Liver (tissue), 9 donors: ENCODE measurements around the gene PLK3. TPM values are rescaled to one million over a fixed set of nuclear protein-coding genes. Genes with fewer than 3 reads are reported as not detected.
"Not testable (repeated sequence)": the region's sequence is repeated elsewhere in the genome, so short reads cannot be mapped to it uniquely, and the experiment has no call there.

Experiments
- DNase-seq: peaks from one replicate; pipeline ENCODE4 v3.0.0-alpha.2; 2017; ENCODE audit warnings: low spot score
- H3K27ac ChIP-seq, 2 donors: one replicate each; pipeline ENCODE4 v1.7.0; 2013; ENCODE audit warnings: inconsistent platforms in 2 of 2, low read length in 2 of 2, control low read depth in 1 of 2, low read depth in 1 of 2, mild to moderate bottlenecking in 1 of 2
- H3K27me3 ChIP-seq, 4 donors: one replicate each; pipeline versions ENCODE4 v1.6.1 to v1.7.0; 2013; ENCODE audit warnings: low read length in 3 of 4, inconsistent platforms in 1 of 4, mild to moderate bottlenecking in 1 of 4, moderate library complexity in 1 of 4; ENCODE audit not compliant: control insufficient read depth in 4 of 4, insufficient read depth in 4 of 4
- H3K36me3 ChIP-seq, 4 donors: one replicate each; pipeline versions ENCODE4 v1.6.1 to v1.7.0; 2013; ENCODE audit warnings: low read length in 3 of 4, mild to moderate bottlenecking in 3 of 4, low read depth in 1 of 4, moderate library complexity in 1 of 4; ENCODE audit not compliant: control insufficient read depth in 4 of 4, insufficient read depth in 3 of 4
- H3K4me1 ChIP-seq, 4 donors: one replicate each; pipeline versions ENCODE4 v1.6.1 to v1.7.0; 2013; ENCODE audit warnings: low read length in 3 of 4, mild to moderate bottlenecking in 3 of 4, moderate library complexity in 1 of 4; ENCODE audit not compliant: control insufficient read depth in 4 of 4, insufficient read depth in 4 of 4
- H3K4me3 ChIP-seq, 3 donors: one replicate each; pipeline versions ENCODE4 v1.6.1 to v1.7.0; 2013; ENCODE audit warnings: low read length in 3 of 3, control low read depth in 1 of 3, low read depth in 1 of 3, mild to moderate bottlenecking in 1 of 3
- H3K9ac ChIP-seq, 2 donors: one replicate each; pipeline ENCODE4 v1.7.0; 2013; ENCODE audit warnings: low read length in 2 of 2, mild to moderate bottlenecking in 2 of 2, moderate library complexity in 2 of 2, control low read depth in 1 of 2, low read depth in 1 of 2
- H3K9me3 ChIP-seq, 4 donors: one replicate each; pipeline versions ENCODE4 v1.6.1 to v1.7.0; 2013; ENCODE audit warnings: low read length in 3 of 4; ENCODE audit not compliant: control insufficient read depth in 4 of 4
- EGR1 ChIP-seq, 2 donors: IDR thresholded peaks; 2 replicates each; pipeline ENCODE4 v1.6.1; 2016 to 2018; ENCODE audit warnings: antibody characterized with exemption in 2 of 2, low read depth in 2 of 2
- FOXA1 ChIP-seq: IDR thresholded peaks from 2 replicates; pipeline ENCODE4 v1.6.1; 2016; ENCODE audit warnings: antibody characterized with exemption
- FOXA2 ChIP-seq: IDR thresholded peaks from 2 replicates; pipeline ENCODE4 v1.6.1; 2016; ENCODE audit warnings: antibody characterized with exemption
- GABPA ChIP-seq, 2 donors: IDR thresholded peaks in 1 of 2; conservative IDR thresholded peaks in 1 of 2; 2 replicates each; pipeline ENCODE4 v1.6.1; 2016; ENCODE audit warnings: antibody characterized with exemption in 2 of 2, mild to moderate bottlenecking in 1 of 2, moderate library complexity in 1 of 2
- HNF4A ChIP-seq, 2 donors: conservative IDR thresholded peaks; 2 replicates each; pipeline ENCODE4 v1.6.1; 2016; ENCODE audit warnings: antibody characterized with exemption in 2 of 2, mild to moderate bottlenecking in 2 of 2
- NR2F2 ChIP-seq: IDR thresholded peaks from 2 replicates; pipeline ENCODE4 v1.6.1; 2016; ENCODE audit warnings: antibody characterized with exemption
- RAD21 ChIP-seq, 2 donors: IDR thresholded peaks; 2 replicates each; pipeline ENCODE4 v1.6.1; 2016; ENCODE audit warnings: antibody characterized with exemption in 2 of 2, mild to moderate bottlenecking in 2 of 2
- REST ChIP-seq: IDR thresholded peaks from 2 replicates; pipeline ENCODE4 v1.6.1; 2016; ENCODE audit warnings: antibody characterized with exemption, mild to moderate bottlenecking
- RXRA ChIP-seq, 2 donors: IDR thresholded peaks; 2 replicates each; pipeline ENCODE4 v1.6.1; 2017 to 2018; ENCODE audit warnings: antibody characterized with exemption in 2 of 2, mild to moderate bottlenecking in 1 of 2
- SP1 ChIP-seq: IDR thresholded peaks from 2 replicates; pipeline ENCODE4 v1.6.1; 2018; ENCODE audit warnings: antibody characterized with exemption, mild to moderate bottlenecking
- TAF1 ChIP-seq: conservative IDR thresholded peaks from 2 replicates; pipeline ENCODE4 v1.6.1; 2016; ENCODE audit warnings: antibody characterized with exemption, mild to moderate bottlenecking
- YY1 ChIP-seq: IDR thresholded peaks from 2 replicates; pipeline ENCODE4 v1.6.1; 2016; ENCODE audit warnings: antibody characterized with exemption, mild to moderate bottlenecking
- ZBTB33 ChIP-seq: IDR thresholded peaks from 2 replicates; pipeline ENCODE4 v1.6.1; 2016; ENCODE audit warnings: antibody characterized with exemption
- WGBS: extraction: QIAGEN DNeasy Blood & Tissue Kit; methylation state at CpG from one replicate; pipeline ENCODE4 v1.1.7; 2013; 5-methylcytosine and 5-hydroxymethylcytosine counted together
- polyA plus RNA-seq, 2 donors: library from polyadenylated mRNA; stranded (reverse) in 1 of 2; unstranded in 1 of 2; fragments of 200-250 nt in 1 of 2; fragments of >200 nt in 1 of 2; fragmentation: Nextera tagmentation in 1 of 2; extraction: Ambion mirVana in 1 of 2; gene quantifications; one replicate each; pipeline versions ENCODE4 v1.2.1 to v1.2.3, GENCODE V29; 2013 to 2015
- total RNA-seq, 2 donors: library from RNA; depleted of rRNA; stranded (reverse); fragments of >200 nt; gene quantifications; one replicate each; pipeline ENCODE4 v1.2.3, GENCODE V29; 2014
- TF ChIP-seq, protein P1 (sequence below): fragments of 150-350 bp; IDR thresholded peaks from 2 replicates; pipeline ENCODE4 v1.5.1; 2017; ENCODE audit warnings: improper control_type of control experiment, low read depth, low read length; ENCODE audit not compliant: missing input control
- TF ChIP-seq, protein P2 (sequence below): IDR thresholded peaks from 2 replicates; pipeline ENCODE4 v1.6.1; 2016; ENCODE audit warnings: antibody characterized with exemption
- donor health status: healthy.
- donor health status: healthy.
- donor health status: healthy.
- donor health status: healthy.
- donor health status: healthy.

The PLK3 gene
- total and polyA plus RNA-seq, 4 donors = 1.5 to 5.7 (median 2.3) TPM

GRCh38 chr1:44822131-44822701 lies 22.0 kb downstream of the PLK3 start (continued):
- TF ChIP-seq, protein P1, sequence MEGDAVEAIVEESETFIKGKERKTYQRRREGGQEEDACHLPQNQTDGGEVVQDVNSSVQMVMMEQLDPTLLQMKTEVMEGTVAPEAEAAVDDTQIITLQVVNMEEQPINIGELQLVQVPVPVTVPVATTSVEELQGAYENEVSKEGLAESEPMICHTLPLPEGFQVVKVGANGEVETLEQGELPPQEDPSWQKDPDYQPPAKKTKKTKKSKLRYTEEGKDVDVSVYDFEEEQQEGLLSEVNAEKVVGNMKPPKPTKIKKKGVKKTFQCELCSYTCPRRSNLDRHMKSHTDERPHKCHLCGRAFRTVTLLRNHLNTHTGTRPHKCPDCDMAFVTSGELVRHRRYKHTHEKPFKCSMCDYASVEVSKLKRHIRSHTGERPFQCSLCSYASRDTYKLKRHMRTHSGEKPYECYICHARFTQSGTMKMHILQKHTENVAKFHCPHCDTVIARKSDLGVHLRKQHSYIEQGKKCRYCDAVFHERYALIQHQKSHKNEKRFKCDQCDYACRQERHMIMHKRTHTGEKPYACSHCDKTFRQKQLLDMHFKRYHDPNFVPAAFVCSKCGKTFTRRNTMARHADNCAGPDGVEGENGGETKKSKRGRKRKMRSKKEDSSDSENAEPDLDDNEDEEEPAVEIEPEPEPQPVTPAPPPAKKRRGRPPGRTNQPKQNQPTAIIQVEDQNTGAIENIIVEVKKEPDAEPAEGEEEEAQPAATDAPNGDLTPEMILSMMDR = no peak
- TF ChIP-seq FOXA1 = no peak

GRCh38 chr1:44822981-44823451 lies 22.8 kb downstream of the PLK3 start:
- Histone ChIP-seq H3K36me3 (no peaks in the 10 kb centered on the region), H3K4me3 (no peak overlapping the region), H3K9ac (no peak overlapping the region), H3K9me3 (no peaks in the 10 kb centered on the region), H3K27me3 (no peaks in the 10 kb centered on the region), H3K4me1 (peaks cover 2 to 25% (median 12%) of the 10 kb centered on the region in 4 donors), H3K27ac (no peak overlapping the region)
- WGBS = 90% methylated on average over 15 of the region's 15 CpGs
- no peak for DNase-seq
- no peak for TF ChIP-seq FOXA2

GRCh38 chr1:44824392-44824791 lies 24.2 kb downstream of the PLK3 start:
- H3K36me3 ChIP-seq, DNase-seq: not testable (repeated sequence)
- WGBS = 96% methylated on average over 6 of the region's 6 CpGs

DNA sequence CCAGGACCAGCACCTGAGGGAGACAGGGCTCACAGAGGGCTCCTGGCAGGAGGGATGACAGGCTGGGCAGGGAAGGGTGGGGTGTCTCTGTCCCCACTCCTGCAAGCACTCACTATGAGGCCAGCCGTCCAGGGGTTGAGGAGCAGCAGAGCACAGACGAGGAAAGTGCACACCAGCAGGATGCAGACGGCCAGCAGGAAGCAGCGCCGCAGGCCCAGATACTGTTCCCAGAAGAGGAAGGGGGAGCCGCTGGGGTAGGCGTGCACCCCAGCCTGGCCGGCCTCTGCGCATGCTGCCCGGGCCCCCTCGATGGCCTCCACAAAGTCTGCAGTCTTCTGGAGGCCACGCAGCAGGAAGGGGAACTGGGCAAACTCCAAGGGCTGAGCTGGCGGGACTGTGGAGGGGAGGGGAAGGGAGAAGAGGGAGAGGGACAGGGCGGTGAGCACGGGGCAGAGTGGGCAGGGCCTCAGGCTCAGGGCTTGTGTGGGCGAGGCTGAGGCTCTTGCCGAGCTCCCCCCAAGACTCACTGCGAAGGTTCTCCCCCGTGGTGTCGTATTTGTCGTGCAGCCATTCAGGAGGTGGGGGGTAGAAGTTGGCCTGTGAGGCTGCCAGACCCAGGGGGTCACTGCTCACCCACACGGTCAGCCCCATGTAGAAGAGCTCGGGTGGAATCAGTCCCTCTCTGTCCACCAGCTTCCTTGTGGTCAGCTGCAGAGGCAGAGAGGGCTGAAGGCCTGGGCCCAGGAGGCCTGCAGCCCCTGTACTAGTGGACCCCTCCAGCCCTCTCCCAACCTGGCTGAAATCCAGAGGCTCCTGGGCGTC lies 26.4 kb downstream of the PLK3 start:
- Histone ChIP-seq H3K9me3 (no peaks in the 10 kb centered on the region), H3K9ac (no peak overlapping the region), H3K27me3 (no peaks in the 10 kb centered on the region), H3K27ac (peak overlapping the region in 1 of 2 donors; percentile 21), H3K4me3 (no peak overlapping the region), H3K36me3 (no peaks in the 10 kb centered on the region), H3K4me1 (peaks cover 0 to 3% (median 1%) of the 10 kb centered on the region in 4 donors)
- 62% methylated on average over 24 of the region's 24 CpGs for WGBS
- no peak for DNase-seq
- TF ChIP-seq FOXA1 (no peak), NR2F2 (no peak), HNF4A (conservative IDR thresholded peaks at IDR 0.05) (no peak), EGR1 (IDR thresholded peaks at IDR 0.05; ENCODE audit: low read depth in 2 of 2) (no peak), ZBTB33 (no peak), REST (no peak), FOXA2 (no peak), TAF1 (no peak), SP1 (no peak), YY1 (no peak), RAD21 (IDR thresholded peaks at IDR 0.05) (no peak), RXRA (IDR thresholded peaks at IDR 0.05) (no peak), GABPA (IDR thresholded peaks at IDR 0.05 in 1 of 2, conservative IDR thresholded peaks at IDR 0.05 in 1 of 2) (no peak)
- TF ChIP-seq, protein P2, sequence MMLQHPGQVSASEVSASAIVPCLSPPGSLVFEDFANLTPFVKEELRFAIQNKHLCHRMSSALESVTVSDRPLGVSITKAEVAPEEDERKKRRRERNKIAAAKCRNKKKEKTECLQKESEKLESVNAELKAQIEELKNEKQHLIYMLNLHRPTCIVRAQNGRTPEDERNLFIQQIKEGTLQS = no peak

More at GRCh38 chr1:44824392-44824791, 24.2 kb downstream of the PLK3 start:
- H3K27me3 ChIP-seq, H3K27ac ChIP-seq, H3K4me3 ChIP-seq, H3K9me3 ChIP-seq, H3K9ac ChIP-seq: not testable (repeated sequence)
- peaks cover 2 to 18% (median 9%) of the 10 kb centered on the region in 4 donors for H3K4me1 ChIP-seq
